Stimulated activated CD4-positive, alpha-beta T cell treated with anti-CD3 and anti-CD28 coated beads, TNF-alpha, amount 100 ng/mL, for 24 hours (primary cell): ENCODE data around the gene CASZ1.

Source experiments
- DNase-seq, 3 experiments: peaks; one replicate each; pipeline ENCODE4 v3.0.0-alpha.2; 2020; ENCODE audit warnings: low read depth in 3 of 3

Gene CASZ1

GRCh38 chr1:10821388-10821787 is 24.9 kb upstream of the CASZ1 start:
- DNase-seq: no peak

GRCh38 chr1:10820422-10820821 is 24.0 kb upstream of the CASZ1 start:
- DNase-seq: no peak

- DNase-seq: no peak
These were observed 22.9 kb upstream of the CASZ1 start for GRCh38 chr1:10819198-10819901.

GRCh38 chr1:10818262-10819197 is 22.1 kb upstream of the CASZ1 start:
- no peak for DNase-seq

- DNase-seq: no peak
These were observed 20.4 kb upstream of the CASZ1 start for GRCh38 chr1:10816743-10817369.

GRCh38 chr1:10816233-10816632 is 19.8 kb upstream of the CASZ1 start:
- no peak for DNase-seq

- no peak for DNase-seq
These were observed 19.4 kb upstream of the CASZ1 start for GRCh38 chr1:10815858-10816195.

GRCh38 chr1:10814976-10815857 is 18.8 kb upstream of the CASZ1 start:
- DNase-seq: no peak

GRCh38 chr1:10814312-10814711 is 17.9 kb upstream of the CASZ1 start:
- DNase-seq: no peak

GRCh38 chr1:10813799-10814198 is 17.4 kb upstream of the CASZ1 start:
- no peak for DNase-seq

GRCh38 chr1:10812387-10812915 is 16.0 kb upstream of the CASZ1 start:
- no peak for DNase-seq

- DNase-seq: no peak
These were observed 12.0 kb upstream of the CASZ1 start for GRCh38 chr1:10808441-10808840.

GRCh38 chr1:10806966-10807365 is 10.5 kb upstream of the CASZ1 start:
- no peak for DNase-seq

- DNase-seq: no peak
These were observed 7.8 kb upstream of the CASZ1 start for GRCh38 chr1:10803971-10804820.

GRCh38 chr1:10802944-10803715 is 6.7 kb upstream of the CASZ1 start:
- no peak for DNase-seq

GRCh38 chr1:10800778-10801177 is 4.3 kb upstream of the CASZ1 start:
- DNase-seq: no peak

GRCh38 chr1:10799726-10800125 is 3.3 kb upstream of the CASZ1 start:
- DNase-seq: no peak

- DNase-seq: no peak
These were observed 997 bp downstream of the CASZ1 start for GRCh38 chr1:10795276-10796021.

GRCh38 chr1:10794724-10795275 is 1.6 kb downstream of the CASZ1 start:
- no peak for DNase-seq
